Panc1 (cell line): Measurements from ENCODE around the gene BRI3BP. TPM values are rescaled to one million over a fixed set of nuclear protein-coding genes. Genes with fewer than 3 reads are reported as not detected.
"Not testable (repeated sequence)": the region's sequence is repeated elsewhere in the genome, so short reads cannot be mapped to it uniquely, and the experiment has no call there.

Experiments used
- ATAC-seq: fragments of 200-7000 bp; cut with Tn5 transposase; 2 replicates; pipeline ENCODE4 v1.9.1; 2020; ENCODE audit warnings: mild to moderate bottlenecking, moderate library complexity
- BruUV-seq: library from RNA; stranded (reverse); fragments of 400-500 nt; replicated peaks from 2 replicates; lab custom pipeline; 2021; lab: Mats Ljungman, UMichigan
- CTCF ChIA-PET: fragments of 300-600 bp; sonication (Branson Sonifier 250); formaldehyde crosslinking; loops from one replicate; lab custom pipeline; 2022; ENCODE audit warnings: antibody characterized with exemption; lab: Charles Lee
- POLR2A ChIA-PET: fragments of 300-600 bp; sonication (Branson Sonifier 250); formaldehyde crosslinking; loops from one replicate; lab custom pipeline; 2022; ENCODE audit warnings: antibody characterized with exemption; lab: Charles Lee
- DNase-seq: peaks from one replicate; pipeline ENCODE4 v3.0.0-alpha.2; 2010; ENCODE audit warnings: low read depth, low spot score
- H3K27ac ChIP-seq: 2 replicates; pipeline ENCODE4 v1.5.1; 2011; ENCODE audit warnings: mild to moderate bottlenecking, low read length, inconsistent platforms
- H3K27me3 ChIP-seq: fragments of 200-500 bp; sonication (Bioruptor generic); 2 replicates; pipeline ENCODE4 v1.6.0; 2014; ENCODE audit warnings: low read length, inconsistent platforms; ENCODE audit not compliant: control insufficient read depth, insufficient read depth
- H3K36me3 ChIP-seq: fragments of 200-500 bp; sonication (Bioruptor generic); 2 replicates; pipeline ENCODE4 v1.5.1; 2014; ENCODE audit warnings: inconsistent platforms, mild to moderate bottlenecking, low read length, moderate library complexity; ENCODE audit not compliant: control insufficient read depth, insufficient read depth
- H3K4me1 ChIP-seq: 2 replicates; pipeline ENCODE4 v1.5.1; 2011; ENCODE audit warnings: inconsistent platforms, mild to moderate bottlenecking, low read length, moderate library complexity; ENCODE audit not compliant: control insufficient read depth, insufficient read depth
- H3K4me3 ChIP-seq, 2 experiments: 2 replicates each; pipeline ENCODE4 v1.5.1; 2011 to 2012; ENCODE audit warnings: low read depth in 2 of 2, low read length in 2 of 2, mild to moderate bottlenecking in 2 of 2, inconsistent platforms in 1 of 2, moderate library complexity in 1 of 2
- H3K9me3 ChIP-seq: fragments of 200-500 bp; sonication (Bioruptor generic); 2 replicates; pipeline ENCODE4 v1.5.1; 2014; ENCODE audit warnings: low read depth, mild to moderate bottlenecking, inconsistent platforms, low read length, moderate library complexity; ENCODE audit not compliant: control insufficient read depth, insufficient read depth
- POLR2AphosphoS5 ChIP-seq: IDR thresholded peaks from 2 replicates; pipeline ENCODE4 v1.6.1; 2012; ENCODE audit warnings: mild to moderate bottlenecking, low read depth, low read length, moderate library complexity
- SIN3A ChIP-seq: IDR thresholded peaks from 2 replicates; pipeline ENCODE4 v1.6.1; 2012; ENCODE audit warnings: low read depth, mild to moderate bottlenecking, low read length, moderate library complexity, borderline replicate concordance; ENCODE audit not compliant: insufficient read depth
- TCF7L2 ChIP-seq: IDR thresholded peaks from 2 replicates; pipeline ENCODE4 v1.6.1; 2011; ENCODE audit warnings: mild to moderate bottlenecking, low read depth, low read length, inconsistent platforms
- in situ Hi-C: cut with HindIII; loops from 2 replicates; pipeline ENCODE4 v1.10.0; 2016; ENCODE audit warnings: low sequenced_read_pairs, low pct_unique_long_range_greater_than_20kb
- intact Hi-C: fragments of 100-400 bp; cut with micrococcal nuclease; formaldehyde crosslinking; loops from one replicate; pipeline ENCODE4 v1.10.0; 2022; ENCODE audit not compliant: unreplicated experiment
- total RNA-seq: library from RNA; stranded (reverse); gene quantifications from one replicate; pipeline ENCODE4 v1.2.1, GENCODE V29; 2021; ENCODE audit not compliant: unreplicated experiment
- TF ChIP-seq, protein P1 (sequence below), 2 experiments: IDR thresholded peaks; 2 replicates each; pipeline ENCODE4 v1.6.1; 2011 to 2012; ENCODE audit warnings: low read depth in 2 of 2, control low read depth in 1 of 2, low read length in 1 of 2, mild to moderate bottlenecking in 1 of 2, moderate library complexity in 1 of 2; ENCODE audit not compliant: insufficient read depth in 1 of 2

BRI3BP gene
- total RNA-seq, 1 experiment from 2014 or later = 35.1 TPM

DNA sequence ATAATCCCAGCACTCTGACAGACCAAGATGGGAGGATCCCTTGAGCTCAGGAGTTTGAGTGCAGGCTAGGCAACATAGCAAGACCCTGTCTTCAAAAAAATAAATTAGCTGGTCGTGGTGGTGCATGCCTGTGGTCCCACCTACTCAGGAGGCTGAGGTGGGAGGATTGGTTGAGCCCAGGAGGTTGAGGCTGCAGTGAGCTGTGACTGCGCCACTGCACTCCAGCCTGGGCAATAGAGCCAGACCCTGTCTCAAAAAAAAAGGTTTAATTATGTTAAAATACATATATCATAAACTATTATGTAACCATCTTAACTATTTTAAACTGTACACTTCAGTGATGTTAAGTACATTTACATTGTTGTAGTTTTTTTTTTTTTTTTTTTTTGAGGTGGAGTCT lies 80.8 kb downstream of the BRI3BP start:
- ATAC-seq, intact Hi-C loops, BruUV-seq: not testable (repeated sequence)

GRCh38 chr12:125076103-125076502 lies 82.7 kb downstream of the BRI3BP start:
- POLR2A ChIA-PET = no interaction called here
- in situ Hi-C loops = no loop called here

More for the DNA sequence above, 80.8 kb downstream of the BRI3BP start:
- H3K27me3 ChIP-seq, H3K36me3 ChIP-seq, H3K9me3 ChIP-seq, H3K4me3 ChIP-seq, CTCF ChIA-PET, DNase-seq, H3K4me1 ChIP-seq, in situ Hi-C loops, H3K27ac ChIP-seq: not testable (repeated sequence)
- POLR2A ChIA-PET = interaction anchor here (0.6 kb wide), 1 partner anchor 27 kb away, joined by 3 read pairs; no protein-coding TSS in a partner anchor

GRCh38 chr12:125079084-125079483 lies 85.6 kb downstream of the BRI3BP start:
- no TSS peak for BruUV-seq
- ATAC-seq (no peak), DNase-seq (no peak)
- TF ChIP-seq, protein P1, sequence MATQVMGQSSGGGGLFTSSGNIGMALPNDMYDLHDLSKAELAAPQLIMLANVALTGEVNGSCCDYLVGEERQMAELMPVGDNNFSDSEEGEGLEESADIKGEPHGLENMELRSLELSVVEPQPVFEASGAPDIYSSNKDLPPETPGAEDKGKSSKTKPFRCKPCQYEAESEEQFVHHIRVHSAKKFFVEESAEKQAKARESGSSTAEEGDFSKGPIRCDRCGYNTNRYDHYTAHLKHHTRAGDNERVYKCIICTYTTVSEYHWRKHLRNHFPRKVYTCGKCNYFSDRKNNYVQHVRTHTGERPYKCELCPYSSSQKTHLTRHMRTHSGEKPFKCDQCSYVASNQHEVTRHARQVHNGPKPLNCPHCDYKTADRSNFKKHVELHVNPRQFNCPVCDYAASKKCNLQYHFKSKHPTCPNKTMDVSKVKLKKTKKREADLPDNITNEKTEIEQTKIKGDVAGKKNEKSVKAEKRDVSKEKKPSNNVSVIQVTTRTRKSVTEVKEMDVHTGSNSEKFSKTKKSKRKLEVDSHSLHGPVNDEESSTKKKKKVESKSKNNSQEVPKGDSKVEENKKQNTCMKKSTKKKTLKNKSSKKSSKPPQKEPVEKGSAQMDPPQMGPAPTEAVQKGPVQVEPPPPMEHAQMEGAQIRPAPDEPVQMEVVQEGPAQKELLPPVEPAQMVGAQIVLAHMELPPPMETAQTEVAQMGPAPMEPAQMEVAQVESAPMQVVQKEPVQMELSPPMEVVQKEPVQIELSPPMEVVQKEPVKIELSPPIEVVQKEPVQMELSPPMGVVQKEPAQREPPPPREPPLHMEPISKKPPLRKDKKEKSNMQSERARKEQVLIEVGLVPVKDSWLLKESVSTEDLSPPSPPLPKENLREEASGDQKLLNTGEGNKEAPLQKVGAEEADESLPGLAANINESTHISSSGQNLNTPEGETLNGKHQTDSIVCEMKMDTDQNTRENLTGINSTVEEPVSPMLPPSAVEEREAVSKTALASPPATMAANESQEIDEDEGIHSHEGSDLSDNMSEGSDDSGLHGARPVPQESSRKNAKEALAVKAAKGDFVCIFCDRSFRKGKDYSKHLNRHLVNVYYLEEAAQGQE (IDR thresholded peaks at IDR 0.05; ENCODE audit: insufficient read depth in 1 of 2, low read depth in 2 of 2, low read length in 1 of 2) = no peak
- no peak for TF ChIP-seq TCF7L2
- no peak for TF ChIP-seq POLR2AphosphoS5
- no peak for TF ChIP-seq SIN3A
- intact Hi-C loops = no loop called here
- Histone ChIP-seq H3K27ac (no peak overlapping the region), H3K27me3 (no peaks in the 10 kb centered on the region), H3K4me1 (no peaks in the 10 kb centered on the region), H3K9me3 (no peaks in the 10 kb centered on the region), H3K4me3 (no peak overlapping the region), H3K36me3 (no peaks in the 10 kb centered on the region)
- in situ Hi-C loops = no loop called here
- ChIA-PET POLR2A (interaction anchor here (0.6 kb wide), 1 partner anchor 170 kb away, joined by 8 read pairs; no protein-coding TSS in a partner anchor), CTCF (no interaction called here)

More at GRCh38 chr12:125076103-125076502, 82.7 kb downstream of the BRI3BP start:
- DNase-seq = no peak
- no peak overlapping the region for H3K27ac ChIP-seq
- no peaks in the 10 kb centered on the region for H3K4me1 ChIP-seq
- CTCF ChIA-PET = no interaction called here
- ATAC-seq = no peak
- no peaks in the 10 kb centered on the region for H3K27me3 ChIP-seq
- intact Hi-C loops = no loop called here
- TF ChIP-seq, protein P1 (IDR thresholded peaks at IDR 0.05; ENCODE audit: insufficient read depth in 1 of 2, low read depth in 2 of 2, low read length in 1 of 2) = no peak
- TF ChIP-seq TCF7L2 (no peak), POLR2AphosphoS5 (no peak)
- no peaks in the 10 kb centered on the region for H3K36me3 ChIP-seq
- no peaks in the 10 kb centered on the region for H3K9me3 ChIP-seq
- no TSS peak for BruUV-seq
- no peak overlapping the region for H3K4me3 ChIP-seq
